HepG2 (cell line): Measurements from ENCODE around the gene NKX3-2. TPM values are rescaled to one million over a fixed set of nuclear protein-coding genes. Genes with fewer than 3 reads are reported as not detected.
A peak's percentile ranks its signal among the peaks of the same experiment; 100 is the strongest.

Experiments
- ARNTL ChIP-seq: sonication (generic); formaldehyde crosslinking; IDR thresholded peaks from 2 replicates; pipeline ENCODE4 v1.4.0; 2020; ENCODE audit warnings: mild to moderate bottlenecking, missing genetic modification reagents
- CBX2 ChIP-seq, 2 experiments: fragments of 200-600 bp in 1 of 2; sonication (generic); formaldehyde crosslinking in 1 of 2; IDR thresholded peaks; 2 replicates each; pipeline versions ENCODE4 v1.7.0 to v1.8.1; 2018 to 2022; ENCODE audit warnings: low read depth in 2 of 2, low read length in 1 of 2, mild to moderate bottlenecking in 1 of 2, missing genetic modification reagents in 1 of 2
- MNT ChIP-seq: fragments of 450-650 bp; IDR thresholded peaks from 2 replicates; pipeline ENCODE4 v1.6.1; 2016
- ONECUT2 ChIP-seq: sonication (generic); formaldehyde crosslinking; IDR thresholded peaks from 2 replicates; pipeline ENCODE4 v1.4.0; 2020; ENCODE audit warnings: missing genetic modification reagents
- SP2 ChIP-seq: sonication (generic); formaldehyde crosslinking; IDR thresholded peaks from 2 replicates; pipeline ENCODE4 v1.5.1; 2020; ENCODE audit warnings: mild to moderate bottlenecking, missing genetic modification reagents
- SSRP1 ChIP-seq: IDR thresholded peaks from 2 replicates; pipeline ENCODE4 v1.6.1; 2016; ENCODE audit warnings: control low read depth
- TBL1XR1 ChIP-seq: fragments of 150-350 bp; IDR thresholded peaks from 2 replicates; pipeline ENCODE4 v1.6.1; 2014; ENCODE audit warnings: borderline replicate concordance, low read length; ENCODE audit not compliant: partially characterized antibody
- ZFP36L2 ChIP-seq: sonication (generic); formaldehyde crosslinking; IDR thresholded peaks from 2 replicates; pipeline ENCODE4 v1.4.0; 2020; ENCODE audit warnings: missing genetic modification reagents
- ZNF136 ChIP-seq: sonication (generic); formaldehyde crosslinking; IDR thresholded peaks from 2 replicates; pipeline ENCODE4 v1.8.1; 2022; ENCODE audit warnings: low read depth, mild to moderate bottlenecking, moderate library complexity, missing genetic modification reagents
- ZNF343 ChIP-seq: sonication (generic); formaldehyde crosslinking; IDR thresholded peaks from 2 replicates; pipeline ENCODE4 v1.4.0; 2020; ENCODE audit warnings: mild to moderate bottlenecking, missing genetic modification reagents
- ZNF687 ChIP-seq: sonication (generic); formaldehyde crosslinking; IDR thresholded peaks from 2 replicates; pipeline ENCODE4 v1.5.1; 2020; ENCODE audit warnings: mild to moderate bottlenecking, missing genetic modification reagents, moderate library complexity
- polyA plus RNA-seq, 8 experiments: library from polyadenylated mRNA; depleted of rRNA in 3 of 8; stranded (reverse) in 7 of 8; unstranded in 1 of 8; fragments of >200 nt; fragmentation: Illumina TruSeq in 4 of 8; extraction: Trizol in 4 of 8; gene quantifications; 2 replicates each; pipeline versions ENCODE4 v1.2.1 to v1.2.3, GENCODE V29; 2011 to 2016; ENCODE audit warnings: low read depth in 4 of 8, missing spikeins in 1 of 8, mixed read lengths in 1 of 8; ENCODE audit not compliant: insufficient read depth in 1 of 8
- total RNA-seq, 5 experiments: library from RNA; depleted of rRNA; stranded (reverse); fragments of >200 nt; fragmentation: Illumina TruSeq; extraction: Trizol; gene quantifications; 2 replicates each; pipeline ENCODE4 v1.2.3, GENCODE V29; 2016; ENCODE audit warnings: low read depth in 1 of 5
- TF ChIP-seq, protein P1 (sequence below): sonication (generic); formaldehyde crosslinking; IDR thresholded peaks from 2 replicates; pipeline ENCODE4 v1.5.1; 2020; ENCODE audit warnings: mild to moderate bottlenecking, missing genetic modification reagents, borderline replicate concordance

Gene NKX3-2
- total and polyA plus RNA-seq, 2 of the 13 experiments (the other 11 are each of a cell fraction or from before 2014, with no cell fraction given): 0.07 to 0.13 TPM

GRCh38 chr4:13522282-13523104 is 21.8 kb downstream of the NKX3-2 start (continued):
- TF ChIP-seq ZNF687 (CRISPR knock-in tag): peak; percentile 39; the same call in 1 of the 2 replicates
- TF ChIP-seq ONECUT2: no peak
- no peak for TF ChIP-seq ZNF343 (CRISPR knock-in tag)
- TF ChIP-seq ZNF136 (CRISPR knock-in tag): no peak
- no peak for TF ChIP-seq ARNTL
- no peak for TF ChIP-seq SSRP1 (CRISPR knock-in tag)
- TF ChIP-seq MNT: no peak
- no peak for TF ChIP-seq TBL1XR1
- TF ChIP-seq, protein P1, sequence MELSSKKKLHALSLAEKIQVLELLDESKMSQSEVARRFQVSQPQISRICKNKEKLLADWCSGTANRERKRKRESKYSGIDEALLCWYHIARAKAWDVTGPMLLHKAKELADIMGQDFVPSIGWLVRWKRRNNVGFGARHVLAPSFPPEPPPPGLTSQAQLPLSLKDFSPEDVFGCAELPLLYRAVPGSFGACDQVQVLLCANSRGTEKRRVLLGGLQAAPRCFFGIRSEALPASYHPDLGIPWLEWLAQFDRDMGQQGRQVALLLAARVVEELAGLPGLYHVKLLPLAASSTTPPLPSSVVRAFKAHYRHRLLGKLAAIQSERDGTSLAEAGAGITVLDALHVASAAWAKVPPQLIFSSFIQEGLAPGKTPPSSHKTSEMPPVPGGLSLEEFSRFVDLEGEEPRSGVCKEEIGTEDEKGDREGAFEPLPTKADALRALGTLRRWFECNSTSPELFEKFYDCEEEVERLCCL: no peak
- no peak for TF ChIP-seq ZFP36L2
- TF ChIP-seq SP2 (CRISPR knock-in tag): no peak
- no peak for TF ChIP-seq CBX2 (IDR thresholded peaks at IDR 0.05; ENCODE audit: low read depth, low read length)
- TF ChIP-seq CBX2 (CRISPR knock-in tag; IDR thresholded peaks at IDR 0.05; ENCODE audit: low read depth): 0 out of 2 replicates have a peak, but pooled peaks have one; percentile 32
